OCI-LY3 (cell line): Measurements from ENCODE around the gene RFTN1.

Experiments used
- CTCF ChIP-seq: fragments of 200-600, 300-600 bp; sonication (generic); IDR thresholded peaks from 2 replicates; pipeline ENCODE4 v1.5.1; 2014; ENCODE audit warnings: antibody characterized with exemption, low read length, low read depth
- EZH2phosphoT487 ChIP-seq: fragments of 200-600 bp; shearing (Covaris generic); IDR thresholded peaks from 2 replicates; pipeline ENCODE4 v1.6.1; 2018; ENCODE audit warnings: antibody characterized with exemption, mixed run types, low read depth

- TF ChIP-seq CTCF (no peak), EZH2phosphoT487 (no peak)
Observed at GRCh38 chr3:16500911-16501310, 12.6 kb downstream of the RFTN1 start.
